Measurements from ENCODE around the gene CDR2. TPM values are rescaled to one million over a fixed set of nuclear protein-coding genes. Genes with fewer than 3 reads are reported as not detected.
A peak's percentile ranks its signal among the peaks of the same experiment; 100 is the strongest.

CDR2 gene
- total and polyA plus RNA-seq, 2 of the 13 experiments (the other 11 are each of a cell fraction or from before 2014, with no cell fraction given) = 59.0 to 78.9 TPM

GRCh38 chr16:22302776-22303363 lies 71.5 kb downstream of the CDR2 start:
- Histone ChIP-seq H3K9ac (ENCODE audit: insufficient read depth, low read depth, low read length) (no peak overlapping the region), H3K27me3 (ENCODE audit: control insufficient read depth in 1 of 2, insufficient read depth in 2 of 2, low read length in 2 of 2) (no peaks in the 10 kb centered on the region; a peak in 1 of 5 replicates), H3K4me3 (replicated peaks in 1 of 3; ENCODE audit: insufficient read depth in 1 of 3, low read depth in 2 of 3, low read length in 3 of 3) (no peak overlapping the region), H3K27ac (ENCODE audit: extremely low read length, insufficient read depth, low read length) (no peak overlapping the region), H3K4me1 (ENCODE audit: insufficient read depth, low read length) (peaks cover 30% of the 10 kb centered on the region), H3K36me3 (replicated peaks in 1 of 2; ENCODE audit: control insufficient read depth in 1 of 2, insufficient read depth in 2 of 2, low read length in 2 of 2) (peaks cover 47 to 66% of the 10 kb centered on the region in 2 experiments), H3K79me2 (ENCODE audit: insufficient read depth, low read length) (peaks cover 61% of the 10 kb centered on the region), H4K20me1 (ENCODE audit: insufficient read depth, low read length) (peaks cover 63% of the 10 kb centered on the region), H3K4me2 (ENCODE audit: low read depth, low read length) (no peak overlapping the region), H3K9me3 (ENCODE audit: low read length) (no peaks in the 10 kb centered on the region), H2AFZ (ENCODE audit: low read length) (no peak overlapping the region)
- ChIA-PET CTCF (ENCODE audit: low intra/inter-chr PET ratio, low total read pairs) (no interaction called here), POLR2A (no interaction called here)
- no peak for ATAC-seq
- intact Hi-C loops (cut with micrococcal nuclease; ENCODE audit: unreplicated experiment) = no loop called here
- FAIRE-seq = no peak
- no TSS peak for BruUV-seq (replicated peaks)
- WGBS (ENCODE audit: low lambda C conversion rate) = 95% methylated on average over 10 of the region's 12 CpGs
- in situ Hi-C loops (cut with HindIII; ENCODE audit: extremely low pct_ligation_motif_present, low pct_unique_long_range_greater_than_20kb) = no loop called here
- DNase-seq (ENCODE audit: low spot score) = no peak
- peak; percentile 41; the same call in 1 of the 2 replicates for TF ChIP-seq ZNF891 (CRISPR knock-in tag; IDR thresholded peaks at IDR 0.05)
- TF ChIP-seq AKAP8 (CRISPR knock-in tag; IDR thresholded peaks at IDR 0.05) = 0 out of 2 replicates have a peak, but pooled peaks have one; percentile 70
- 0 out of 2 replicates have a peak, but pooled peaks have one; percentile 20 for TF ChIP-seq ZBTB38 (CRISPR knock-in tag; IDR thresholded peaks at IDR 0.05)
- TF ChIP-seq STAT6 (CRISPR knock-in tag; IDR thresholded peaks at IDR 0.05; ENCODE audit: borderline replicate concordance) = no peak
- TF ChIP-seq PRDM15 (CRISPR knock-in tag; IDR thresholded peaks at IDR 0.05) = no peak
- peak in 1 of 2 experiments; percentile 24; a peak in 1 of 4 replicates for TF ChIP-seq POLR2A (IDR thresholded peaks at IDR 0.05; ENCODE audit: insufficient read depth in 1 of 2, low read depth in 2 of 2, low read length in 2 of 2)
- no peak for TF ChIP-seq AGO2 (optimal IDR thresholded peaks at IDR 0.05; ENCODE audit: low read depth, low read length)
- no peak for TF ChIP-seq ZNF432 (CRISPR knock-in tag; IDR thresholded peaks at IDR 0.05; ENCODE audit: borderline replicate concordance)
- 0 out of 2 replicates have a peak, but pooled peaks have one; percentile 54 for TF ChIP-seq ZNF280B (CRISPR knock-in tag; IDR thresholded peaks at IDR 0.05; ENCODE audit: borderline replicate concordance)
- no peak for TF ChIP-seq ZNF333 (CRISPR knock-in tag; IDR thresholded peaks at IDR 0.05; ENCODE audit: borderline replicate concordance)
- TF ChIP-seq RBM22 (optimal IDR thresholded peaks at IDR 0.05; ENCODE audit: low read length) = peak; percentile 66

Measured in HepG2 (cell line).